Activated T-cell treated with anti-CD3 and anti-CD28 coated beads, Interleukin-2, amount 50 U/mL, for 4 hours (primary cell): ENCODE results near the gene C2orf42. TPM values are rescaled to one million over a fixed set of nuclear protein-coding genes. Genes with fewer than 3 reads are reported as not detected.
"Not testable (repeated sequence)": the region's sequence is repeated elsewhere in the genome, so short reads cannot be mapped to it uniquely, and the experiment has no call there.

Experiments
- ATAC-seq, 2 donors: fragments of 200-7000 bp; cut with Tn5 transposase; one replicate each; pipeline ENCODE4 v1.10.0; 2021
- DNase-seq: peaks from one replicate; pipeline ENCODE4 v3.0.0-alpha.2; 2020
- H3K27me3 Mint-ChIP-seq: one replicate; pipeline ENCODE4 v1.8.0; 2021; ENCODE audit warnings: low read depth, mixed read lengths
- H3K36me3 Mint-ChIP-seq: one replicate; pipeline ENCODE4 v1.8.0; 2022; ENCODE audit warnings: mixed read lengths; ENCODE audit not compliant: insufficient read depth
- H3K4me1 Mint-ChIP-seq: one replicate; pipeline ENCODE4 v1.8.0; 2021; ENCODE audit warnings: low read depth, mixed read lengths
- H3K4me3 Mint-ChIP-seq: one replicate; pipeline ENCODE4 v1.8.0; 2021; ENCODE audit warnings: mild to moderate bottlenecking, moderate library complexity, mixed read lengths
- H3K9me3 Mint-ChIP-seq: one replicate; pipeline ENCODE4 v1.8.0; 2021; ENCODE audit warnings: mixed read lengths
- total RNA-seq, 3 donors: library from RNA; stranded (reverse); gene quantifications; one replicate each; pipeline ENCODE4 v1.2.1, GENCODE V29; 2021

The C2orf42 gene
- total RNA-seq, 3 donors from 2014 or later, result 16.7 to 20.1 (median 18.5) TPM

DNA sequence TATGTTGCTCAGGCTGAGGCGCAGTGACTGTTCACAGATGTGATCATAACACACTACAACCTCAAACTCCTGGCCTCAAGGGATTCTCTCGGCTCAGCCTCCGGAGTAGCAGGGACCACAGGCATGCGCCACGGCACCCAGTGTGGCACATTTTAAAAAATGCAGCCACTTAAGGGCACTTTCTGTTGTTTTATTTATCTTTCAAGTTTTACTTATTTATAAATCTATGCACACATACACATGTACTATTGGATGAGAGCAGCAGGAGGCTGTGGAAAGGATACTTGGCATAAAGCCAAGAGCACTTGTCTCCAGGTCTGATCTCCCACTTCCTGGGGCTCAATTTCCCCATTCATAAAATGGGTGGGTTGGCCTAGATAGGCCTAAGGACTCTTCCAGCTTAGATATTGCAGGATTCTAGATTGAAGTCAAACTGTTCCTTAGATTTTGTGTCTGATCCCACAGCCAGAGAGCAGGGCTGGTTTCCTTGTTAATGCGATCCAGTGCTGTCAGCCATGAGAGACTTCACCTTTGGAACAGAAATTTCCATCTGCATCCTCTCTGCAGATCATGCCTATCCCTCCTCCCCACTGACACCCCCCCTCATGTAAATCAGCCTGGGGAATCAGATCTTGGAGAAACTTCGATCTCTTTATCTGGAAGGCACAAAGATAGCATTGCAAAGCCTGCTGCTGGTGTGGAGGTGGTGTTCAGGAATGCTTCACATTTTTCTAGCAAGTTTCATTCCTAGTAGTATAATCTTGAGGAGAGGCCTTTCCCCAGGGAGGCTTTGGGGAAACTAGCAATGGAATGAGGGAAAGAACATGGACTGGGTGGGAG, 78.8 kb downstream of the C2orf42 start:
- H3K4me1 Mint-ChIP-seq, result peaks cover 61% of the 10 kb centered on the region
- DNase-seq (no peak), ATAC-seq (no peak)
- no peaks in the 10 kb centered on the region for H3K9me3 Mint-ChIP-seq
- H3K36me3 Mint-ChIP-seq, result no peaks in the 10 kb centered on the region
- H3K27me3 Mint-ChIP-seq, result no peaks in the 10 kb centered on the region
- no peak overlapping the region for H3K4me3 Mint-ChIP-seq

- H3K9me3 Mint-ChIP-seq, ATAC-seq, DNase-seq, H3K36me3 Mint-ChIP-seq, H3K4me3 Mint-ChIP-seq, H3K27me3 Mint-ChIP-seq: not testable (repeated sequence)
- peaks cover 50% of the 10 kb centered on the region for H3K4me1 Mint-ChIP-seq
These were observed 80.4 kb downstream of the C2orf42 start for GRCh38 chr2:70110397-70110796.

- not testable (repeated sequence) for DNase-seq, ATAC-seq, H3K4me3 Mint-ChIP-seq, H3K36me3 Mint-ChIP-seq, H3K9me3 Mint-ChIP-seq, H3K27me3 Mint-ChIP-seq
- peaks cover 63% of the 10 kb centered on the region for H3K4me1 Mint-ChIP-seq
These were observed 84.7 kb downstream of the C2orf42 start for GRCh38 chr2:70106138-70106537.

GRCh38 chr2:70104231-70105111, 86.3 kb downstream of the C2orf42 start:
- DNase-seq (no peak), ATAC-seq (no peak)
- Mint-ChIP-seq H3K4me1 (peaks cover 52% of the 10 kb centered on the region), H3K9me3 (no peaks in the 10 kb centered on the region), H3K27me3 (no peaks in the 10 kb centered on the region), H3K4me3 (peak overlapping the region; percentile 77), H3K36me3 (no peaks in the 10 kb centered on the region)

DNA sequence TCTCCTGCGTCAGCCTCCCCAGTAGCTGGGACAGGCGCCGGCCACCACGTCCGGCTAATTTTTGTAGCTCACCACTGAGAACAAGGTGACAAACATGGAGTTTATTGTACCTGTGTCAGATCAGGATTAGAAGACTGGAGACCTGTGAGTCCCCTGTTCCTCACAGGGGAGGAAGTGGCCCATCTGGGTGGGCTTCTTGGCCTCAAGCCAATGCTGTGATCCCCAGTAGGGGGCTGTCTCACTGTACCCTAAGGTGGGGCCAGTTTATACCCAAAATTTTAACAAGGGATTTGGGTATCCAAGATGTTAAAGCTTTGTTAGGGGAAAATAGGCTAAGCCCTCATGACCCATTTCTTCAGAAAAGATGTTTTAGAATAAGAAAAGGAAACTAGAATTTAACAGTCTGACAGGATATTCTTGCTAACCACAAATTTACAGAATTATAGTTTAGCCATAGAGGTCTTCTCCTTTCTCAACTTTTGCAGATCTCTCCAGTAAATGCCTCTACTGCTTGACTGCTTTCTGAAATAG, 87.2 kb downstream of the C2orf42 start:
- Mint-ChIP-seq H3K9me3 (no peaks in the 10 kb centered on the region), H3K4me1 (peaks cover 49% of the 10 kb centered on the region), H3K36me3 (no peaks in the 10 kb centered on the region), H3K4me3 (peak overlapping the region; percentile 77), H3K27me3 (no peaks in the 10 kb centered on the region)
- peak; percentile 33 to 42 for ATAC-seq
- DNase-seq, result no peak

DNA sequence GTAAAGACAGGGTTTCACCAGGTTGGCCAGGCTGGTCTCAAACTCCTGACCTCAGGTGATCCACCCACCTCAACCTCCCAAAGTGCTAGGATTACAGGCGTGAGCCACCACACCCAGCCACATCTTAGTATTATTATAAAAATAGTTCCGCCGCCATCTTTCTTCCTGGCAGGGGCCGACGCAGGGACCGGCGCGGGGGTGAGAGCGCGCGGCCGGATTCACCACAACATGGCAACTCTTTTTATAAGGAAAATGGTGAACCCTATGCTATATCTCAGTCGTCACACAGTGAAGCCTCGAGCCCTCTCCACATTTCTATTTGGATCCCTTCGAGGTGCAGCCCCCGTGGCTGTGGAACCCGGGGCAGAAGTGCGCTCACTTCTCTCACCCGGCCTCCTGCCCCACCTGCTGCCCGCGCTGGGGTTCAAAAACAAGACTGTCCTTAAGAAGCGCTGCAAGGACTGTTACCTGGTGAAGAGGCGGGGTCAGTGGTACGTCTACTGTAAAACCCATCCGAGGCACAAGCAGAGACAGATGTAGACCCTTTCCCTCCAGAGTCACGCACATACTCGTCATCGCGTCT, 88.4 kb downstream of the C2orf42 start:
- not testable (repeated sequence) for H3K36me3 Mint-ChIP-seq, H3K27me3 Mint-ChIP-seq, H3K9me3 Mint-ChIP-seq, H3K4me3 Mint-ChIP-seq, DNase-seq, ATAC-seq
- peaks cover 40% of the 10 kb centered on the region for H3K4me1 Mint-ChIP-seq

GRCh38 chr2:70101686-70102085, 89.1 kb downstream of the C2orf42 start:
- not testable (repeated sequence) for H3K27me3 Mint-ChIP-seq, H3K4me3 Mint-ChIP-seq, ATAC-seq, H3K9me3 Mint-ChIP-seq, DNase-seq, H3K36me3 Mint-ChIP-seq
- H3K4me1 Mint-ChIP-seq, result peaks cover 34% of the 10 kb centered on the region

DNA sequence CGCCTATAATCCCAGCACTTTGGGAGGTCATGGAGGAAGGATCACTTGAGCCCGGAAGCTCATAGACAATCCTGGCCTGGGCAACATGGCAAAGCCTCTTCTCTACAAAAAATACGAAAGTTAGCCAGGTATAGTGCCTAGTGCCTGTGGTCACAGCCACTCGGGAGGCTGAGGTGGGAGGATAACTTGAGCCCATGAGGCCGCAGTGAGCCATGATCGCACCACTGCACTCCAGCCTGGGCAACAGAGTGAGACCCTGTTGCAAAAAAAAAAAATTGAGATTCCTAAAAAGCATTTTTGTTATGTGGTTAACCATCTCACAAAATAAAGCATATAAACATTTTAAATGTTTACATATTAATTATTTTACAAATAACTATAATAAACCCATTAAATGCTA, 89.6 kb downstream of the C2orf42 start:
- Mint-ChIP-seq H3K4me3 (no peak overlapping the region), H3K9me3 (no peaks in the 10 kb centered on the region), H3K4me1 (peaks cover 34% of the 10 kb centered on the region), H3K27me3 (no peaks in the 10 kb centered on the region), H3K36me3 (no peaks in the 10 kb centered on the region)
- ATAC-seq, result no peak
- no peak for DNase-seq

Other genes with a start within 250 kb of the C2orf42 start
- gene ASPRV1, start 229.4 kb downstream of the C2orf42 start, total RNA-seq, result under 1 TPM; 0.46 to 0.74 (median 0.54) TPM
- gene PCBP1, start 103.5 kb downstream of the C2orf42 start, total RNA-seq, result 100 to 1,000 TPM; 427 to 493 (median 462) TPM
- 100 to 1,000 TPM in 1 of 3 donors, 10 to 100 TPM in 2; 94.4 to 104 (median 99.8) TPM for gene TIA1, start 57.6 kb upstream of the C2orf42 start, total RNA-seq
- 10 to 100 TPM in 1 of 3 donors, 1 to 10 TPM in 2; 7.5 to 11.6 (median 8.1) TPM for gene PCYOX1, start 67.1 kb upstream of the C2orf42 start, total RNA-seq
- gene SNRPG, start 102.7 kb upstream of the C2orf42 start, total RNA-seq, result 100 to 1,000 TPM; 427 to 446 (median 435) TPM
- gene FAM136A, start 111.0 kb upstream of the C2orf42 start, total RNA-seq, result 100 to 1,000 TPM; 107 to 140 (median 117) TPM